Fibroblast of lung (primary cell): Measurements from ENCODE around the gene BPIFA2. TPM values are rescaled to one million over a fixed set of nuclear protein-coding genes. Genes with fewer than 3 reads are reported as not detected.

Experiments
- DNase-seq, 2 donors: peaks; one replicate each; pipeline versions ENCODE4 v3.0.0 to v3.0.0-alpha.2; 2010; ENCODE audit warnings: low read depth in 2 of 2
- H2AFZ ChIP-seq: 2 replicates; pipeline ENCODE4 v1.5.1; 2012; ENCODE audit warnings: low read length, control low read depth, inconsistent platforms
- H3K27ac ChIP-seq: 2 replicates; pipeline ENCODE4 v1.5.1; 2011; ENCODE audit warnings: low read length, control low read depth; ENCODE audit not compliant: insufficient read depth
- H3K27me3 ChIP-seq: 2 replicates; pipeline ENCODE4 v1.5.1; 2011; ENCODE audit warnings: mild to moderate bottlenecking, low read length; ENCODE audit not compliant: control insufficient read depth, insufficient read depth
- H3K36me3 ChIP-seq: 2 replicates; pipeline ENCODE4 v1.5.1; 2011; ENCODE audit warnings: low read length; ENCODE audit not compliant: control insufficient read depth, insufficient read depth
- H3K4me1 ChIP-seq: 2 replicates; pipeline ENCODE4 v1.5.1; 2011; ENCODE audit warnings: low read length; ENCODE audit not compliant: control insufficient read depth, insufficient read depth; ENCODE audit errors: extremely low read depth
- H3K4me2 ChIP-seq: 2 replicates; pipeline ENCODE4 v1.5.1; 2011; ENCODE audit warnings: low read length, control low read depth; ENCODE audit not compliant: insufficient read depth; ENCODE audit errors: extremely low read depth
- H3K4me3 ChIP-seq, 4 experiments: fragments of 200-600 bp in 1 of 4; sonication (generic) in 1 of 4; replicated peaks in 1 of 4; 2 replicates each; pipeline ENCODE4 v1.5.1; 2011 to 2016; ENCODE audit warnings: low read length in 4 of 4, low read depth in 3 of 4, mild to moderate bottlenecking in 3 of 4, control low read depth in 2 of 4, inconsistent platforms in 1 of 4, mixed read lengths in 1 of 4; ENCODE audit not compliant: insufficient read depth in 1 of 4; ENCODE audit errors: control extremely low read depth in 1 of 4
- H3K79me2 ChIP-seq: 2 replicates; pipeline ENCODE4 v1.5.1; 2012; ENCODE audit warnings: mild to moderate bottlenecking, low read length, inconsistent platforms; ENCODE audit not compliant: control insufficient read depth, insufficient read depth
- H3K9ac ChIP-seq: 2 replicates; pipeline ENCODE4 v1.5.1; 2011; ENCODE audit warnings: mild to moderate bottlenecking, low read length, control low read depth; ENCODE audit not compliant: insufficient read depth
- H3K9me3 ChIP-seq: 2 replicates; pipeline ENCODE4 v1.5.1; 2012; ENCODE audit warnings: low read depth, low read length; ENCODE audit not compliant: control insufficient read depth, insufficient read depth
- H4K20me1 ChIP-seq: 2 replicates; pipeline ENCODE4 v1.5.1; 2011; ENCODE audit warnings: low read length; ENCODE audit not compliant: control insufficient read depth, insufficient read depth; ENCODE audit errors: extremely low read depth
- CTCF ChIP-seq, 2 donors: IDR thresholded peaks in 1 of 2; conservative IDR thresholded peaks in 1 of 2; 1 replicate in 1 of 2; 2 replicates in 1 of 2; pipeline ENCODE4 v1.5.1; 2011 to 2012; ENCODE audit warnings: low read length in 2 of 2, control low read depth in 1 of 2, inconsistent platforms in 1 of 2, low read depth in 1 of 2, mild to moderate bottlenecking in 1 of 2
- EZH2 ChIP-seq: IDR thresholded peaks from 2 replicates; pipeline ENCODE4 v1.5.1; 2012; ENCODE audit warnings: low read length, control low read depth, mild to moderate bottlenecking; ENCODE audit errors: missing control alignments
- polyA plus RNA-seq, 2 donors: library from polyadenylated mRNA; depleted of rRNA in 1 of 2; stranded (reverse) in 1 of 2; unstranded in 1 of 2; fragments of >200 nt; gene quantifications; 2 replicates each; pipeline ENCODE4 v1.2.1, GENCODE V29; 2011 to 2012; ENCODE audit warnings: missing spikeins in 1 of 2
- total RNA-seq: library from RNA; depleted of rRNA; stranded (reverse); fragments of >200 nt; gene quantifications from 2 replicates; pipeline ENCODE4 v1.2.1, GENCODE V29; 2014

The BPIFA2 gene
- total and polyA plus RNA-seq, 2 donors (not counting 1 experiment from before 2014, with no cell fraction given), result not detected

GRCh38 chr20:33177866-33178265 lies 9.9 kb downstream of the BPIFA2 start:
- no peak overlapping the region for H3K4me3 ChIP-seq
- no peaks in the 10 kb centered on the region for H3K9me3 ChIP-seq
- no peak overlapping the region for H2AFZ ChIP-seq
- no peaks in the 10 kb centered on the region for H3K79me2 ChIP-seq
- no peaks in the 10 kb centered on the region for H3K4me1 ChIP-seq
- no peak overlapping the region for H3K27ac ChIP-seq
- H3K4me2 ChIP-seq, result no peak overlapping the region
- no peak for DNase-seq
- no peaks in the 10 kb centered on the region for H3K36me3 ChIP-seq
- no peaks in the 10 kb centered on the region for H3K27me3 ChIP-seq
- H3K9ac ChIP-seq, result no peak overlapping the region
- no peaks in the 10 kb centered on the region for H4K20me1 ChIP-seq
- TF ChIP-seq CTCF (conservative IDR thresholded peaks at IDR 0.05 in 1 of 2, IDR thresholded peaks at IDR 0.05 in 1 of 2; ENCODE audit: low read depth in 1 of 2, low read length in 2 of 2) (no peak), EZH2 (no peak)

DNA sequence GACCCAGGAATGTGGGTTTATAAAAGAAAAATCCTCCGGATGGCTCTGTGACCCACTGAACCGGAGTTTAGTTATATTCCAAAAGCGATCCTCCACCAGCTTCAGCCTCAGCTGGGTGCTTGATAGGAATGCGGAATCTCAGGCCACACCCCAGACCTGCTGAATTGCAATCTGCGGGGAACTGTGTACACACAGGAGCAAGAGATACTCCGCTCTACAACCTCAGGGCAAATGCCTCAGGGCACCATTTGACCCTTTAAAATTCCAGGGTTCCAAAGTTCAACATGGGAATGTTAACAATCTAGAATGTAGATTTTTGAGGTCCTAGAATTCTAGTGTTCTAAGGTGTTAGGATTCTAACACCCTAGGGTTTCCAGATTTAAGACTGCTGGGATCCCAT lies 10.8 kb downstream of the BPIFA2 start:
- Histone ChIP-seq H3K4me1 (no peaks in the 10 kb centered on the region), H4K20me1 (no peaks in the 10 kb centered on the region), H2AFZ (no peak overlapping the region), H3K36me3 (no peaks in the 10 kb centered on the region), H3K27ac (no peak overlapping the region), H3K4me2 (no peak overlapping the region), H3K9me3 (no peaks in the 10 kb centered on the region), H3K79me2 (no peaks in the 10 kb centered on the region), H3K27me3 (no peaks in the 10 kb centered on the region), H3K9ac (no peak overlapping the region), H3K4me3 (no peak overlapping the region)
- DNase-seq, result no peak
- TF ChIP-seq CTCF (conservative IDR thresholded peaks at IDR 0.05 in 1 of 2, IDR thresholded peaks at IDR 0.05 in 1 of 2; ENCODE audit: low read depth in 1 of 2, low read length in 2 of 2) (no peak), EZH2 (no peak)

- TF ChIP-seq CTCF (conservative IDR thresholded peaks at IDR 0.05 in 1 of 2, IDR thresholded peaks at IDR 0.05 in 1 of 2; ENCODE audit: low read depth in 1 of 2, low read length in 2 of 2), result no peak
- no peak for TF ChIP-seq EZH2
Measured at GRCh38 chr20:33180169-33180568, 12.2 kb downstream of the BPIFA2 start.

More at GRCh38 chr20:33180169-33180568, 12.2 kb downstream of the BPIFA2 start:
- H3K4me1 ChIP-seq, result no peaks in the 10 kb centered on the region
- H3K27ac ChIP-seq, result no peak overlapping the region
- no peak overlapping the region for H3K9ac ChIP-seq
- H3K79me2 ChIP-seq, result no peaks in the 10 kb centered on the region
- H3K36me3 ChIP-seq, result no peaks in the 10 kb centered on the region
- DNase-seq, result no peak
- H2AFZ ChIP-seq, result no peak overlapping the region
- H3K4me2 ChIP-seq, result no peak overlapping the region
- H4K20me1 ChIP-seq, result no peaks in the 10 kb centered on the region
- H3K27me3 ChIP-seq, result no peaks in the 10 kb centered on the region
- no peaks in the 10 kb centered on the region for H3K9me3 ChIP-seq
- H3K4me3 ChIP-seq, result no peak overlapping the region
